MM.1S (cell line): ENCODE data around the gene STEAP4.

Source experiments
- DNase-seq: peaks from one replicate; pipeline ENCODE4 v3.0.0-alpha.2; 2015
- H2AFZ ChIP-seq: fragments of 300-600 bp; sonication (generic); 2 replicates; pipeline ENCODE4 v1.6.0; 2016; ENCODE audit warnings: antibody characterized with exemption, low read length
- H3F3A ChIP-seq: fragments of 300-600 bp; sonication (generic); 2 replicates; pipeline ENCODE4 v1.6.1; 2016; ENCODE audit warnings: mild to moderate bottlenecking, antibody characterized with exemption, low read length, moderate library complexity, mixed read lengths; ENCODE audit not compliant: insufficient read depth
- H3K27ac ChIP-seq: fragments of 300-600 bp; sonication (generic); 2 replicates; pipeline ENCODE4 v1.5.1; 2016; ENCODE audit warnings: mild to moderate bottlenecking, low read length
- H3K27me3 ChIP-seq: fragments of 300-600 bp; sonication (generic); replicated peaks from 2 replicates; pipeline ENCODE4 v1.6.0; 2016; ENCODE audit warnings: low read length; ENCODE audit not compliant: insufficient read depth
- H3K36me3 ChIP-seq: fragments of 300-600 bp; sonication (generic); replicated peaks from 2 replicates; pipeline ENCODE4 v1.6.1; 2016; ENCODE audit warnings: mild to moderate bottlenecking, low read length, mixed read lengths; ENCODE audit not compliant: insufficient read depth
- H3K4me1 ChIP-seq: fragments of 300-600 bp; sonication (generic); 2 replicates; pipeline ENCODE4 v1.6.1; 2016; ENCODE audit warnings: low read length, mixed read lengths
- H3K4me2 ChIP-seq: fragments of 300-600 bp; sonication (generic); 2 replicates; pipeline ENCODE4 v1.6.0; 2016; ENCODE audit warnings: low read depth, low read length
- H3K4me3 ChIP-seq: fragments of 300-600 bp; sonication (generic); 2 replicates; pipeline ENCODE4 v1.5.1; 2016; ENCODE audit warnings: low read length, mixed read lengths
- H3K79me2 ChIP-seq: fragments of 300-600 bp; sonication (generic); 2 replicates; pipeline ENCODE4 v1.6.1; 2016; ENCODE audit warnings: mixed run types, low read length, mixed read lengths
- H3K9ac ChIP-seq: fragments of 300-600 bp; sonication (generic); 2 replicates; pipeline ENCODE4 v1.6.1; 2016; ENCODE audit warnings: low read length, mixed read lengths
- H3K9me2 ChIP-seq: fragments of 300-600 bp; sonication (generic); replicated peaks from 2 replicates; pipeline ENCODE4 v1.6.1; 2016; ENCODE audit warnings: mild to moderate bottlenecking, low read length, mixed read lengths; ENCODE audit not compliant: insufficient read depth
- H3K9me3 ChIP-seq: fragments of 300-600 bp; sonication (generic); replicated peaks from 2 replicates; pipeline ENCODE4 v1.6.1; 2016; ENCODE audit warnings: mild to moderate bottlenecking, low read length, mixed read lengths; ENCODE audit not compliant: insufficient read depth
- H4K20me1 ChIP-seq: fragments of 300-600 bp; sonication (generic); 2 replicates; pipeline ENCODE4 v1.6.1; 2016; ENCODE audit warnings: mild to moderate bottlenecking, low read length, moderate library complexity, mixed read lengths; ENCODE audit not compliant: insufficient read depth
- CTCF ChIP-seq: fragments of 300-600 bp; sonication (generic); IDR thresholded peaks from 2 replicates; pipeline ENCODE4 v1.5.1; 2016; ENCODE audit warnings: antibody characterized with exemption, low read length, mixed read lengths
- EZH2 ChIP-seq: fragments of 300-600 bp; sonication (generic); optimal IDR thresholded peaks from 2 replicates; pipeline ENCODE3; 2017; ENCODE audit warnings: low read depth, mild to moderate bottlenecking, antibody characterized with exemption, low read length, mixed read lengths
- EZH2phosphoT487 ChIP-seq: fragments of 300-600 bp; sonication (generic); IDR thresholded peaks from 2 replicates; pipeline ENCODE4 v1.6.1; 2018; ENCODE audit warnings: antibody characterized with exemption, low read length

The STEAP4 gene

GRCh38 chr7:88239852-88240251 lies 66.8 kb downstream of the STEAP4 start:
- H3K9me3 ChIP-seq = no peaks in the 10 kb centered on the region
- no peaks in the 10 kb centered on the region for H3K9me2 ChIP-seq
- TF ChIP-seq EZH2phosphoT487 (no peak), CTCF (no peak), EZH2 (no peak)
- H4K20me1 ChIP-seq = no peaks in the 10 kb centered on the region
- no peak for DNase-seq
- H3K4me2 ChIP-seq = no peak overlapping the region
- no peak overlapping the region for H3K9ac ChIP-seq
- H3K79me2 ChIP-seq = no peaks in the 10 kb centered on the region
- H3K36me3 ChIP-seq = no peaks in the 10 kb centered on the region
- H3K27me3 ChIP-seq = no peaks in the 10 kb centered on the region
- H3K4me3 ChIP-seq = no peak overlapping the region
- H3F3A ChIP-seq = no peaks in the 10 kb centered on the region
- H3K4me1 ChIP-seq = no peaks in the 10 kb centered on the region
- no peak overlapping the region for H3K27ac ChIP-seq
- no peak overlapping the region for H2AFZ ChIP-seq

- TF ChIP-seq EZH2 (no peak), EZH2phosphoT487 (no peak), CTCF (no peak)
- H3K9me2 ChIP-seq = no peaks in the 10 kb centered on the region
- no peak overlapping the region for H2AFZ ChIP-seq
- no peak overlapping the region for H3K4me3 ChIP-seq
- no peaks in the 10 kb centered on the region for H4K20me1 ChIP-seq
- no peaks in the 10 kb centered on the region for H3F3A ChIP-seq
- no peaks in the 10 kb centered on the region for H3K27me3 ChIP-seq
- no peaks in the 10 kb centered on the region for H3K36me3 ChIP-seq
- no peaks in the 10 kb centered on the region for H3K9me3 ChIP-seq
- no peak for DNase-seq
- H3K4me2 ChIP-seq = no peak overlapping the region
- H3K27ac ChIP-seq = no peak overlapping the region
- no peak overlapping the region for H3K9ac ChIP-seq
- no peaks in the 10 kb centered on the region for H3K79me2 ChIP-seq
- no peaks in the 10 kb centered on the region for H3K4me1 ChIP-seq
Measured at GRCh38 chr7:88233828-88234227, 72.9 kb downstream of the STEAP4 start.

- Histone ChIP-seq H3K9me3 (no peaks in the 10 kb centered on the region), H3K27me3 (no peaks in the 10 kb centered on the region), H3K9me2 (no peaks in the 10 kb centered on the region), H3F3A (no peaks in the 10 kb centered on the region), H3K9ac (no peak overlapping the region), H3K36me3 (no peaks in the 10 kb centered on the region), H3K27ac (no peak overlapping the region), H3K4me3 (no peak overlapping the region), H3K79me2 (no peaks in the 10 kb centered on the region), H3K4me2 (no peak overlapping the region), H4K20me1 (no peaks in the 10 kb centered on the region), H3K4me1 (no peaks in the 10 kb centered on the region), H2AFZ (no peak overlapping the region)
- TF ChIP-seq EZH2 = no peak
- TF ChIP-seq EZH2phosphoT487 = no peak
- TF ChIP-seq CTCF = no peak
- DNase-seq = no peak
Measured at GRCh38 chr7:88230646-88231045, 76.0 kb downstream of the STEAP4 start.
